HTR-8/SVneo (cell line): ENCODE measurements around the gene CCDC177.

Source experiments
- DNase-seq: peaks from one replicate; pipeline ENCODE4 v3.0.0; 2011; ENCODE audit warnings: low spot score, mixed read lengths; ENCODE audit not compliant: insufficient read length
- FAIRE-seq: peaks from 2 replicates; lab custom pipeline; 2011; peaks lifted over from hg19 to GRCh38; lab: Jason Lieb, UNC

CCDC177 gene

GRCh38 chr14:69571449-69572029 is 3.1 kb downstream of the CCDC177 start:
- DNase-seq = no peak
- peak; percentile 72 for FAIRE-seq

DNA sequence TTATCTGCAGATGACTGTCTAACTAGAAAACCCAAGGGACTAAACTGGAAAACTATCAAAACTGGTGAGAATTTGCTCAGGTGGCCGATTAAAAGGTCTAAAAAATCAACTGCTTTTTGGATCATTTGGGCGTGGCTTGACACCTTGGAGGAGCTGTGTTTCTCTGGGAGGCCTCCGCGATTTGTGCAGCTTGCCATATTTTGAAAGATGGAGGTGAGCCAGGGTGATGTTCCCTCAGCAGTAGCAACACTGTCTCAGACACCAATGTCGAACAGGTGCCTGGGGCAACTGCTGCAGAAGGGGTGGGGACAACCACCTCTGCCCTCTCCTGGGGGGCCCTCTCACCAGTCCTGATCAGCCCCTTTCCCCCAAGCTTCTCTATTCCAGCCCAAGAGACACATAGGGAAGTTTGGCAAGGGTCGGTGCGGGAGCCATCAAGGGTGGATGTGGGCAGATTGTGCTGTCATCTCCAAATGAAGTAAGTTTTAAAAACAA is 3.8 kb downstream of the CCDC177 start:
- peak; percentile 31 for FAIRE-seq

DNA sequence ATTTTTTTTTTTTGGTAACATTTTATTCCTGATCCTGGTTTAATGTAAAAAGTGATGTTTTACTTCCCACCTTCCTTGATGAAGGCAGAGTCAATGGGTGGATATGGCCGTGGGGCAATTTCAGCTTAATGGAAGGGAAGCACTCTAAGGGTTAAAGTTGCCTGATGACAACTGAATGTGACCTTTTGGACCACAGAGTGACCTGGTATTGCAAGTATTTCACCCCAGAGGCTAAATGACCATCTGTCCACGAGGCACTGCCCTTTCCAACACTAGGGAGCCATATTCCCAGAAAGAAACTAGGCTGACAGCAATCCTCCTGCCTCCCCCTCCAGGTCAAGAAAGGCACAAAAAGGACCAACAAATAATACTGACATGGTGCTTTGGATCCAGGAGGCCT is 4.8 kb downstream of the CCDC177 start:
- DNase-seq = no peak
- peak; percentile 82 for FAIRE-seq

More for the DNA sequence above, 3.8 kb downstream of the CCDC177 start:
- DNase-seq = no peak

DNA sequence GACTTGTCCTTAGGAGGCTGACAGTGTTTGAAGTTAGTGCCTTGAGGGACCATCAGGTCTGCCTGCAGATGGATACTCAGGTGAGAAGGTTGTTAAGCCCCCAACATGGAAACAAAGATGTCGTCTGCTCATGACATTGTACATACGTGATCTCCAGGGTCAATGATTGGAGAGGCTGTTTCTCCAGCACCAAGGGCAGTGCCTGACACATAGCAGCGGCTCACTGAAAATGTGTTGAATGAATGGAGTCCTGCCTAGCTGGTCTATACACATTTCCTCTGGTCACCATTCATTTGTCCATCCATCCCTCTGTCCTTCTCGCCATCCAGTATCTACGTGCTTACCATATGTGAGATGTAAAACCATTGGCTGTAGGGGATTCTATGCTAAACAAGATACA is 7.1 kb downstream of the CCDC177 start:
- FAIRE-seq = no peak
- no peak for DNase-seq

DNA sequence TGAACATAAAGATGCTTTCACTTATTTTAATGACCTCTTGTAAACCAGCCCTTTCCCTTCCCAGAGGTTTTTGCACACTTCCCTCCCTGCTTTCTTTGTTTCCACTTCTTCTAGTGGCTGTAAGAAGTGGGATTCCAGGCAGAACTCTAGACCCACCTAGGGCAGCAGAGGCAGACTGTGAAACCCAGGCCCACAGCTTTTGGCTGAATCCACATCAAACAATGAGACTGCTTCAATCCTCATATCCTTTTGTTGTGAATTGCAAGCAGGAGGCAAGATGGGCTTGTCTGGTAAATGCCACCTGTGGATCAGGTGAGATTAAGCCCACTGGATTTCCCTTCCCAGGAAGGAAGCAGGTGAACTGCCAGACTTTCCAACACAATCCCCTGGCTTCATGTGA is 12.8 kb downstream of the CCDC177 start:
- FAIRE-seq = peak; percentile 42
- no peak for DNase-seq

DNA sequence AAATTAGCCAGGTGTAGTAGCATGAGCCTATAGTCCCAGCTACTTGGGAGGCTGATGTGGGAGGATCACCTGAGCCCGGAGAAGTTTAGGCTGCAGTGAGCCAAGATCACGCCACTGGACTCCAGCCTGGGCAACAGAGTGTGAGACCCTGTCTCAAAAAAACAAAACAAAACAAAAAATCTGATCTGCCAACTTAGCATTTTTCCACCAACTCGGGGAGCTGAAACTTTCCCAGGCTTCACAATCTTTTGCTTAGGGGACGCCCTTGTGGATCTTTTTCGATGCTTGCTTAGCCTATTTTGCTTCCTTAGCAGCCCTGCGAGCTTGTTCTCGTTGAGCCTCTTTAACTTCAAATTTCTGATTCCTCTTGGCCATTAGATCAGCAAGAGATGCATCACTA is 13.8 kb downstream of the CCDC177 start:
- no peak for FAIRE-seq

DNA sequence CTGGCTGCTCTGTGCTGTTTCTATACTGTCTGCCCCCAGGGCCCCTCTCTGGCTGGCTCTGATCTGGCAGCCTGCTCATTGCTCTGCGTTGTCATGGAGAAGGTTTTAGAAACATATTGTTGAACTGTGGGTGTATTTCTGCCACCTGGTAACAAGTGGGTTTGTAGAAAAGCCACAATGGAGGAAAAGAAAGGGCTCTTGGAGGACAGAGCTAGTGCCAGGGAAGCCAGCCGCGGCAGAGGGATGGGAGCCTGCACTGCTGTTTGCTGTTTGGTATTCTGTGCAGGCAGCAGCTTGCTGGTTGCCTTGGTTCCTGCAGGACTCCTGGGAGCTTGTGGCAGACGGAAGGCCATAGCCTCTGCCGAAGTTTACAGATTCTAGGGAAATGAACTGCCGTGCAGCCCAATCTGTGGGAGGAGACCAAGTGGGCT is 15.1 kb downstream of the CCDC177 start:
- FAIRE-seq = peak; percentile 74
- no peak for DNase-seq

More for the DNA sequence above, 13.8 kb downstream of the CCDC177 start:
- DNase-seq = no peak

GRCh38 chr14:69558774-69559173 is 15.9 kb downstream of the CCDC177 start:
- no peak for FAIRE-seq

DNA sequence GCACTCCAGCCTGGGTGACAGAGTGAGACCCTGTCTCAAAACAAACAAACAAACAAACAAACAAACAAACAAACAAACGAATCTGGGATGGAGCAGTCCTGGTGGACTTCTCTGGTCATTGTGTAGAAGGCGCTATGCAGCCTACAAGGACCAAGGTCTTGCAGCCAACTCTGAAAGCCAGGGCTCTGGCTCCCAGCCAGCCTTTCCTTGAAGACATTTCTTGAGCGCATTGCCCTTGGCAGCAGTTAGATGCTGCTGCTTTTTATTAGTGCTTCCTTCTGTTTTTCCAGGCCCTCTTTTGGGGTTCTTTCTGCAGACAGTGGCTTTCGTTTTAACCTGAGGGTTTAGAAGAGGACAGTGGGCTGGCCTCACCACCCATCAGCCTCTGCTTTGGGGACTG is 20.2 kb downstream of the CCDC177 start:
- FAIRE-seq (no peak), DNase-seq (no peak)

More at GRCh38 chr14:69558774-69559173, 15.9 kb downstream of the CCDC177 start:
- no peak for DNase-seq

- DNase-seq = no peak
- FAIRE-seq = no peak
These were observed 21.4 kb downstream of the CCDC177 start for GRCh38 chr14:69553252-69553651.

DNA sequence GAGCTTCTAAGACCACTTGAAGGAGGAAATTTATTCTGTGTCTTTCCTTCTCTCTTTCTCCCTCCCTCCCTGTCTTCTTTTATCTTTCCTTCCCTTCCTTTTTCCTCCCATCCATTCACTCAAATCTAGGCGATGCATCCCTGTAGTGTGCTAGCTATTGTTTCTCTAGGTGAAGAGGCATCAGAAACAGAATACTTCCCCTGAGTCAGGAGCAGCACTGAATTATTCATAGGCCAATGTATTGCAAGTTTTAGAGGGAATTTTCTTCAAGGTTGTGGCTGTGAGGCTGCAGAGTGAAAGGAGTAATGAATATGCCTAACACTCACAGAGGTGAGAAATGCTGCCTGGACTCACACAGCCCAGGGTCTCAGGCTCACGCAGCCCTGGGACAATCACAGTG is 23.2 kb downstream of the CCDC177 start:
- DNase-seq = no peak
- peak; percentile 60 for FAIRE-seq

GRCh38 chr14:69548566-69548965 is 26.1 kb downstream of the CCDC177 start:
- FAIRE-seq (no peak), DNase-seq (no peak)

DNA sequence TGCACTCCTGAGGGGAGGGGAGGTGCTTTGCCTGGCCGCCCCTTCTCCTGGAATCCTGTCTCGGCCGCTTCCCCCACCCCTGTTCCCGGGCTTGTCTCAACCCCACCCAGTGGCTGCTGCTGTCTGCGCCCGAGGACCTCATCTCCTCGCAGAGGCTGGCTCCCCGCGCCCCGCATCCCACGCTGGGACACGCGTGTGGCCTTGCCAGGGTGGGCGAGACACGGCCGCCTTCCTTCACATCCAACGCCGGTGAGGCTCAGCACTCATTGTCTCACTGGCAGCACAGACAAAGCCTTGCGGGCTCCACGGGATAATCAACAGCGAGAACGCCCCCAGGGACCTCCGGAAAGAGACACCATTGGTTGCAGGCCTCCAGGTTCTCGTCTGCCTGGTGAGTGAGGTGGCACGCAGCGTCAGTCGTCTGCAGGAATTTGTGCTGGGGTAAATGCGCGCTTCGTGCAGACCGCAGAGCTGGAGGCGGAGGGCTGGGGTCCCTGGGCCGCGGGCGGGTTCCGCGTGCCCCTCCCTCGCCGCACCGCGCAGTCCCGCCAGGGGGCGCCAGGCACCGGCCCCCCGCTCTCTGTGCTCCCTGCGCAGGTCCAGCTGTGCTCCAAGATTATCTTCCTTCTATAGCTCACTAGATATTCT is 26.8 kb downstream of the CCDC177 start:
- peak; percentile 64 for FAIRE-seq
- peak; percentile 45 for DNase-seq

DNA sequence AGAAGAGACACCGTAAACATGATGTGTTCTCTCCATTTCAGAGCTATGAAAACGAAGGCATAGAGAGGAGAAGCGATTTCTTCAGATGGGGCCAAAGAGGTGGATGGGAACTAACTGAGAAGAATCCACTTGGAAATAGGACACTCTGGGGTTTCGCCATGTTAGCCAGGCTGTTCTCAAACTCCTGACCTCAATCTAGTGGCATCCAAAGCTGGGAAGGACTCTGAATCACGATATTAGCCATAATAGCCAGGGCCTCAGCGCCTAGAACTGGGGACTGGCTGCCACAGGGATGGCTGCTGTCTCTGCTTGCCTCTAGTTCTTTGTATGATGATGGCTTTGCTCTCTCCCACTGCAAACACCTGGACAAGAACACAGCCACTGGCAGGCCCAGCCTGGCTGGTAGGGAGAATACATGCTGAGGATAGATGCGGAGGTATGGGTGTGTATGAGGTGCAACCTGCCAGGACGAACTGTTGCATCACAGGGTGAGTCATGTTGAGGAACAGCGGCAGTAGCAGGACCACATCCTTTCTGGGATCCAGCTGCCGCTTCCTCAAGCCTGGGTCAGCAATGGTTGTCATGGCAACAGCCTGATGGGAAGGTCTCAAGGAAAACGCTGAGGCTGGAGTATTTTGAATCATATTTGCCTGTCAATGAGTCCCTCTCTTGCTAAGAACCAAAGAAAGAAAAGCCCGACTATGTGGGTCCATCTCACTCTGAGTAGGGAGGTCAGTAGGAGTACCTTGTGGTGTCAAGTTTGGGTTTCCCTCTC is 31.1 kb downstream of the CCDC177 start:
- FAIRE-seq (peak; percentile 99), DNase-seq (peak; percentile 87)

DNA sequence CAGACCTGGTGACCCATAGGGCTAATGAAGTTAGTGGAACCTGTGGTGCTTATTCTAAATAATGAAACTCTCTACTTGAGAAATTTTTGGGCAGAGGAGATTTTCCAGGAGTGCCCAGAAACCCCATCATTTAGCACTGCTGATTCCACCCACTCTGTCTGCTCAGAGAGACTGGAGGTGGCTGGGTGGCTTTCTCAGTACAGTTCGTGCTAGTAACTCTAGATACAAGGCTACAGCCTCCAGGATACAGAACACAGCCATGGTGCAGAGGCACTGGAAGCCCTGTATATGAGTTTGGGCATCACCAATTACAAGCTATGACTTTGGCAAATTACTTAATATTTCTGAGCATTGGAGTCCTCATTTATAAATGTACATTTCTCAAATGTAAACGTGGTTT is 32.4 kb downstream of the CCDC177 start:
- DNase-seq (no peak), FAIRE-seq (no peak)

DNA sequence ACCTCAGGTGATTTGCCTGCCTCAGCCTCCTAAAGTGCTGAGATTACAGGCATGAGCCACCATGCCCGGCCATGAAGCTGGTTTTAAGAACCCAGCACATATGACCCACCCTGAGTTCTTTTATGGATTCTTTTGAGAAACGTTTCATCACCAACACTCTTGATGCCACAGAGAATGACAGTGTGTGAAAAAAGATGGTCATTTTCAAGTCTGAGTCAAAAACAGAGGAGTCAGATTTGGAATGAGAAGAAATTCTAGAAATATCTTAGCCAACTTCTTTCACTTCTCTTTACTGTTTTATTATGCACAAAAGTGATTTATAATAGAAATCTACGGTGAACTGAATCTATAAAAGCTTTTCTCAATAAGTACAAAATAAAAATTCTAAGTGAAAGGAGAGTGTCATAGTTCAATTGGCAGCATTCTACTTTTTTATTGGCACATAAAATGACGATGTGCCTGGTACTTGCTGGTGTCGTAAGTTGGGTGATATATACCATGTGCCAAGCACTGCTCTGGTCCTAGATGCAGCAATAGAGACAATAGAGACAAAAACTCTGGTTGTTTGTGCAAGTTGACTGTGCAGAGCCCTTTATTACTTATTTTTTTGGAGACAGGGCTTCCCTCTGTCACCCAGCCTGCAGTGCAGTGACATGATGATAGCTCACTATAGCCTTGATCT is 33.9 kb downstream of the CCDC177 start:
- no peak for DNase-seq

GRCh38 chr14:69539631-69540410 is 34.9 kb downstream of the CCDC177 start:
- FAIRE-seq = no peak
- DNase-seq = no peak

More for the DNA sequence above, 33.9 kb downstream of the CCDC177 start:
- peak; percentile 64 for FAIRE-seq

GRCh38 chr14:69538766-69539165 is 35.9 kb downstream of the CCDC177 start:
- FAIRE-seq (peak; percentile 38), DNase-seq (no peak)

DNA sequence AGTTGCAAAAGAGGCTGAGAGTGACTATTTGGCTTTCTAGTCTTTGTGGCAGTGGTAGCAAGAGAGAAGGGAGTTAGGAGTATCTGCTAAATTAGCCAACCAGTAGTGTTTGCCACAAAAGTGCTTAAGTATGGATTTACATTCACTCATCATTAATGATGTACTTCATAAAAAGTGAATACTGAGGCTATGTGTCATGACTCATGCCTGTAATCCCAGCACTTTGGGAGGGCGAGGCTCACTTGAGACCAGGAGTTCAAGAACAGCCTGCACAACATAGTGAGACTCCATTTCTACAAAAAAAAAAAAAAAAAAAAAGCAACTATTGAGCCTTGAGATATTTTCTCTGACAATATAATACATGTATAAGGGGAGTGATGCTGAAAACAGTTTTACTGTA is 36.8 kb downstream of the CCDC177 start:
- DNase-seq = no peak
- peak; percentile 46 for FAIRE-seq

GRCh38 chr14:69536971-69537370 is 37.7 kb downstream of the CCDC177 start:
- FAIRE-seq (peak; percentile 68), DNase-seq (no peak)
